Measurements from ENCODE around the gene LRRN4CL. TPM values are rescaled to one million over a fixed set of nuclear protein-coding genes. Genes with fewer than 3 reads are reported as not detected.

Gene LRRN4CL
- total and polyA plus RNA-seq, 9 of the 15 experiments (the other 6 are each of a cell fraction or from before 2014, with no cell fraction given) = 0.03 to 0.11 (median 0.05) TPM; not detected in 4

DNA sequence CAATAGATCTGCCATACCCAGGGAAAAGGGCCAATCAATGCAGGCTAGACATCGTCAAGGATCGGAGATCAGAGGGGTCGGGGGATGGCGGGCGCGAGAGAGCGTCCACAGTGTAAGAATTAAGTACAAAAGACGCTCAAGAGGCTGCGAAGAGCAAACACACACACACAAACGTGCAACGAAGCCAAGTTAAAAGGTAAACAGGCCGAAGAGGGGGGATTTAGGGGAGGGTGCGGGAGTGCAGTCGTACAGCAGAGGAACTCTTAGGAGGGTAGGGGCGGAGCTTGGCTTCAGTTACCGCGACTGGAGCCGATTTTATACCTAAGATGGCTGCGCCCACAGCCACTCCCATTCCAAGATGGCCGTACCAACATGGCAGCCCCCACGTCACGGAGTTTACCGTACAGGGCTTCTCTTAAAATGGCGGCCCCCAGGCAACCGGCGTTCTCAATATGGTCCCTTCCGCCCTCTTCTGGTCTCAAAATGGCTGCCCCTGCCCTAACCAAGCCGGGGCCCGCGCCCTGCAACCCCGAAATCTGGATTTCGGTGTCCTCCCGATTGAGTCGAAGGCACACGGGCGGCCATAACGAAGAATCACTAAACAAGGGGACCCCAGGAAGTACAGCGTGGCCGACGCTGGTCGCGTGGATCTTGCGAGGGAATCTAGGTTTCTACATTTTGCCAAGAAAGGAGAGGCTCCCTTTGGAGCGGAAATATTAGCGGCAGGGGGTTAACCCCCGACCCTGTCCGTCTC, 20.1 kb upstream of the LRRN4CL start (continued):
- no peak for TF ChIP-seq MXI1 (IDR thresholded peaks at IDR 0.05; ENCODE audit: low read depth, low read length)
- TF ChIP-seq, protein P1, sequence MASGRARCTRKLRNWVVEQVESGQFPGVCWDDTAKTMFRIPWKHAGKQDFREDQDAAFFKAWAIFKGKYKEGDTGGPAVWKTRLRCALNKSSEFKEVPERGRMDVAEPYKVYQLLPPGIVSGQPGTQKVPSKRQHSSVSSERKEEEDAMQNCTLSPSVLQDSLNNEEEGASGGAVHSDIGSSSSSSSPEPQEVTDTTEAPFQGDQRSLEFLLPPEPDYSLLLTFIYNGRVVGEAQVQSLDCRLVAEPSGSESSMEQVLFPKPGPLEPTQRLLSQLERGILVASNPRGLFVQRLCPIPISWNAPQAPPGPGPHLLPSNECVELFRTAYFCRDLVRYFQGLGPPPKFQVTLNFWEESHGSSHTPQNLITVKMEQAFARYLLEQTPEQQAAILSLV (tag; IDR thresholded peaks at IDR 0.05) = no peak
- TF ChIP-seq KAT2B (IDR thresholded peaks at IDR 0.05; ENCODE audit: low read depth, low read length) = no peak
- TF ChIP-seq, protein P2, sequence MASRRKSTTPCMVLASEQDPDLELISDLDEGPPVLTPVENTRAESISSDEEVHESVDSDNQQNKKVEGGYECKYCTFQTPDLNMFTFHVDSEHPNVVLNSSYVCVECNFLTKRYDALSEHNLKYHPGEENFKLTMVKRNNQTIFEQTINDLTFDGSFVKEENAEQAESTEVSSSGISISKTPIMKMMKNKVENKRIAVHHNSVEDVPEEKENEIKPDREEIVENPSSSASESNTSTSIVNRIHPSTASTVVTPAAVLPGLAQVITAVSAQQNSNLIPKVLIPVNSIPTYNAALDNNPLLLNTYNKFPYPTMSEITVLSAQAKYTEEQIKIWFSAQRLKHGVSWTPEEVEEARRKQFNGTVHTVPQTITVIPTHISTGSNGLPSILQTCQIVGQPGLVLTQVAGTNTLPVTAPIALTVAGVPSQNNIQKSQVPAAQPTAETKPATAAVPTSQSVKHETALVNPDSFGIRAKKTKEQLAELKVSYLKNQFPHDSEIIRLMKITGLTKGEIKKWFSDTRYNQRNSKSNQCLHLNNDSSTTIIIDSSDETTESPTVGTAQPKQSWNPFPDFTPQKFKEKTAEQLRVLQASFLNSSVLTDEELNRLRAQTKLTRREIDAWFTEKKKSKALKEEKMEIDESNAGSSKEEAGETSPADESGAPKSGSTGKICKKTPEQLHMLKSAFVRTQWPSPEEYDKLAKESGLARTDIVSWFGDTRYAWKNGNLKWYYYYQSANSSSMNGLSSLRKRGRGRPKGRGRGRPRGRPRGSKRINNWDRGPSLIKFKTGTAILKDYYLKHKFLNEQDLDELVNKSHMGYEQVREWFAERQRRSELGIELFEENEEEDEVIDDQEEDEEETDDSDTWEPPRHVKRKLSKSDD (conservative IDR thresholded peaks at IDR 0.05; ENCODE audit: low read length) = peak; percentile 61
- TF ChIP-seq MAZ (CRISPR knock-in tag; conservative IDR thresholded peaks at IDR 0.05 in 1 of 2, IDR thresholded peaks at IDR 0.05 in 1 of 2) = no peak
- TF ChIP-seq TEAD4 (IDR thresholded peaks at IDR 0.05; ENCODE audit: low read length) = peak; percentile 27; the same call in 1 of the 2 replicates
- no peak for TF ChIP-seq TEAD4 (CRISPR knock-in tag; IDR thresholded peaks at IDR 0.05; ENCODE audit: borderline replicate concordance)
- TF ChIP-seq ZFP30 (CRISPR knock-in tag; IDR thresholded peaks at IDR 0.05; ENCODE audit: borderline replicate concordance) = no peak
- no peak for TF ChIP-seq ZNF134 (CRISPR knock-in tag; conservative IDR thresholded peaks at IDR 0.05)
- TF ChIP-seq, protein P3, sequence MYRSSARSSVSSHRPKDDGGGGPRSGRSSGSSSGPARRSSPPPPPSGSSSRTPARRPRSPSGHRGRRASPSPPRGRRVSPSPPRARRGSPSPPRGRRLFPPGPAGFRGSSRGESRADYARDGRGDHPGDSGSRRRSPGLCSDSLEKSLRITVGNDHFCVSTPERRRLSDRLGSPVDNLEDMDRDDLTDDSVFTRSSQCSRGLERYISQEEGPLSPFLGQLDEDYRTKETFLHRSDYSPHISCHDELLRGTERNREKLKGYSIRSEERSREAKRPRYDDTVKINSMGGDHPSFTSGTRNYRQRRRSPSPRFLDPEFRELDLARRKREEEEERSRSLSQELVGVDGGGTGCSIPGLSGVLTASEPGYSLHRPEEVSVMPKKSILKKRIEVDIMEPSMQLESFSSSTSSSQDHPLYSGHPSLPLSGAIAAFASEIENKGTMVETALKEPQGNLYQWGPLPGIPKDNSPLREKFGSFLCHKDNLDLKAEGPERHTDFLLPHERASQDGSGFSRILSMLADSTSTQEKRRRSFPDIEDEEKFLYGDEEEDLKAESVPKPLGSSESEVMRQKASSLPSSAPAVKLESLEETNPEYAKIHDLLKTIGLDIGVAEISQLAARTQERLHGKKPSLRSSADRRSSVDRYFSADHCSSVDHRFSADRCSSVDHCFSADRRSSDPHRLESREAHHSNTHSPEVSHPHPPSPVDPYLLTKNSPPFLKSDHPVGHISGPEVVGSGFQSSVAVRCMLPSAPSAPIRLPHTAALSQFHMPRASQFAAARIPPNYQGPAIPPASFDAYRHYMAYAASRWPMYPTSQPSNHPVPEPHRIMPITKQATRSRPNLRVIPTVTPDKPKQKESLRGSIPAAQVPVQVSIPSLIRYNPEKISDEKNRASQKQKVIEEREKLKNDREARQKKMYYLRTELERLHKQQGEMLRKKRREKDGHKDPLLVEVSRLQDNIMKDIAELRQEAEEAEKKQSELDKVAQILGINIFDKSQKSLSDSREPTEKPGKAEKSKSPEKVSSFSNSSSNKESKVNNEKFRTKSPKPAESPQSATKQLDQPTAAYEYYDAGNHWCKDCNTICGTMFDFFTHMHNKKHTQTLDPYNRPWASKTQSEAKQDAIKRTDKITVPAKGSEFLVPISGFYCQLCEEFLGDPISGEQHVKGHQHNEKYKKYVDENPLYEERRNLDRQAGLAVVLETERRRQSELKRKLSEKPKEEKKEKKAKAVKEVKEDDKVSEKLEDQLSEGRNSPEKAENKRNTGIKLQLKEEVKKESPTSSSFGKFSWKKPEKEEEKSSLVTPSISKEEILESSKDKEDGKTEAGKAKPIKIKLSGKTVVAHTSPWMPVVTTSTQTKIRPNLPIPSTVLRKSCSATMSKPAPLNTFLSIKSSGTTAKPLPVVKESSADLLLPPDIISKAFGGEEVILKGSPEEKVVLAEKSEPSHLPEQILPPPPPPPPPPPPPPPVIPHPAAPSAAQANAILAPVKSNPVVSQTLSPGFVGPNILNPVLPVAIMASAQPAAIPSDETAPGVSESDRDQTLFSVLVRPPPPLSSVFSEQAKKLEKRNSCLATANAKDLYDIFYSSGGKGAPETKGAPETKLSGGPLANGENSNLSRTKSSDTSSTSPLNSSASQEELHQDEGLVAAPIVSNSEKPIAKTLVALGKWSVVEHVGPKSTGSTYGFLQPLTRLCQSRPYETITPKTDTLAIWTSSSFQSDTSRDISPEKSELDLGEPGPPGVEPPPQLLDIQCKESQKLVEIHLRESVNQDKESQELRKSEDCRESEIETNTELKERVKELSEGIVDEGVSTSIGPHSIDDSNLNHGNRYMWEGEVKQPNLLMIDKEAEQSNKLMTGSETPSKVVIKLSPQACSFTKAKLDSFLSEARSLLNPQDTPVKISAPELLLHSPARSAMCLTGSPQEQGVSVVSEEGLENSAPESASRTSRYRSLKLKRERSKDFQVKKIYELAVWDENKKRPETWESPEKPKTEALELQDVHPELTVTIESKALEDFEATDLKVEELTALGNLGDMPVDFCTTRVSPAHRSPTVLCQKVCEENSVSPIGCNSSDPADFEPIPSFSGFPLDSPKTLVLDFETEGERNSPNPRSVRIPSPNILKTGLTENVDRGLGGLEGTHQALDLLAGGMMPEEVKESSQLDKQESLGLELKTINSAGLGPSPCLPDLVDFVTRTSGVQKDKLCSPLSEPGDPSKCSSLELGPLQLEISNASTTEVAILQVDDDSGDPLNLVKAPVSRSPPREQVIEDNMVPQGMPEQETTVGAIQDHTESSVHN (IDR thresholded peaks at IDR 0.05; ENCODE audit: borderline replicate concordance in 1 of 2, low read depth in 1 of 2) = no peak
- TF ChIP-seq ZBTB17 (CRISPR knock-in tag; IDR thresholded peaks at IDR 0.05) = no peak
- peak; percentile 64 for TF ChIP-seq HCFC1 (IDR thresholded peaks at IDR 0.05; ENCODE audit: low read depth, low read length)
- no peak for TF ChIP-seq WHSC1 (IDR thresholded peaks at IDR 0.05; ENCODE audit: low read length)
- TF ChIP-seq CSDE1 (IDR thresholded peaks at IDR 0.05) = peak in 1 of 2 experiments; percentile 88; a peak in 1 of 4 replicates
- no peak for TF ChIP-seq MAFG (tag; conservative IDR thresholded peaks at IDR 0.05)
- no peak for TF ChIP-seq TSC22D4 (tag; IDR thresholded peaks at IDR 0.05)
- no peak for TF ChIP-seq EHMT2 (IDR thresholded peaks at IDR 0.05)

Measured in K562 (cell line).